GM21529 (cell line): Measurements from ENCODE around the gene FOXG1.

Experiments
- ATAC-seq: cut with Tn5 transposase; IDR thresholded peaks from one replicate; pipeline ENCODE4 v1.9.1; 2021; ENCODE audit not compliant: unreplicated experiment

FOXG1 gene

DNA sequence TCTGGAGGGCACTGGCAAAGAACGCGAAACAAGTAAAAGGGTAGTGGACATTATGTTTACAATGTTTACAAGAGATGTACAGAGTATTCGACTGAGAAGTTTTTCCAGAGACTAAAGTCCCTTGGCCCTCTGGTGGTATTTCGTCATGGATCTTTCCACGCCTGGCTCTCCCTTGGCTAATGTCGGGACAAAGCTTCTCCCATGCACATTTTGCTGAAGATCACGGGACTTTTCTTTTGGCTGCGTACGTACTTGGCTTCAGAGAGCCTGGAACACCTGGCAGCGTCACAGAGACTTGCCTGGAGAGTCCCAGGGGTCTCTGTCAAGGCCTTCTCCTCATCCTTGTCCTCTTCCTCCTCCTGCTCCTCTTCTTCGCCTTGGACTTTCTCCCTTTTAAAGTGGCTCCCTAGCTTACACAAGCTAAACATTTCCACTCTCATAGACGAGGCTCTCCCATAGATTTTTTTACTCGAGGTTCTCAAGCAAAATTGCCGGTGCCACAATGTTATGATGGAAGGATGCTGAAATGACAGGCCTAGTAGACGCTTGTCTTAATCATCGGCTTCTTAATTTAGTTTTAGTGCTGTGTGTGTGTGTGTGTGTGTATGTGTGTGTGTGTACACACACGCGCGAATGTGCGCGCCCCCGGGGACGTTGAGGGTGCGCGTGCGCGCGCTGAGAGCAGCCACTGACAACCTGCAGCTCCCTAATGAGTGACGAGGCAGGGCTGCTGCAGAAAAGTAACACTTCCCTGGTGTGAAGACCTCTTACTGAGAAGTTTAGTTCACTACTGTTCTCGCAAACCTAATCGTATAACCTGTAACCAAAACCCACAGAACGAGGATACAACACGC, 4.9 kb upstream of the FOXG1 start:
- ATAC-seq: no peak

DNA sequence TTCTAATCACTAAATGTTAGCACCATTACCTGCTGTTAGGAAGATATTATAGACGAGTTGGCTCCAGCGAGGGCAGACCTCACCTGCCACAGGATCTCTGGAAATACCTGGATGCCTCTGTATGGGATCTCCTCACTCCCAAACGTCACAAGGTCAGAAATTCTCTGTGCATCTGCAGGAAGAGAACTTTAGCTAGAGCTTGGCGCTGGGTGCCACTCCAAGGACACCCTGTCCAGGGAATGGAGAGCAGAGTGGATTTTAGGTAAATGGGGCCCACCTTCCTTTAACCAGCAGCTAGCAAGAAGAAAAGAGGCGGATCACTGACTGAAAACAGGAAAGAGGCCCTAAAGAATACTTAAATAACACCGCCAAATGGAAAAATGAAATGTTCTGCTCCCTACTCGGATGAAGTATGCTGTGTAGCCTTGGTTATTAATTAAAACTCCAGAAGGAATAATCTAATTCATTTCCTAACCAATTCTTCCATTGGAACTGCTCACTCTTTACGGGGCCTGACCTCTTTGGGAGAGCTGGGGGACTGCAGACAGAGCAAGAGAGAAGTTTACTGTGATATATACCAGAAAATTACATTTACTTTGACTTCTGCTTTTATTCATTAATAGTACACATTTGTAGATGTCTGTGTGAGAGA, 4.2 kb upstream of the FOXG1 start:
- no peak for ATAC-seq

DNA sequence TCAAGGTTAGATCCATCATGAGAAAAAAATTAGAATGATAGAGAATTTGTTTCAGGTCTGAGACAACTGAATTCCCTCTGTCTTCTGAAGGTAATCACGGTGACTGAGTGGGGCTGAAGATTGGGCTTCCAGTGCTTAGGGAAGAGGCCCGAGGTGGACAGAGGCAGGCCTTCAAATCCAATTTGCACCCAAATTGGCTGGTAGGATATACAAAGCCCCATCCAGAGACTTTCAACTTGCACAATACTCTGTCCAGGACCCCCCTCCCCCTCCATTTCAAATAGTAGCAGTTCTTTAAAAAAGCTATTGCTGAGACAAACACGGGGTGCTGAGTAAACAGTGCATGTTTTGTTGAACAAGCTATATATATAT, 3.6 kb upstream of the FOXG1 start:
- ATAC-seq: no peak

DNA sequence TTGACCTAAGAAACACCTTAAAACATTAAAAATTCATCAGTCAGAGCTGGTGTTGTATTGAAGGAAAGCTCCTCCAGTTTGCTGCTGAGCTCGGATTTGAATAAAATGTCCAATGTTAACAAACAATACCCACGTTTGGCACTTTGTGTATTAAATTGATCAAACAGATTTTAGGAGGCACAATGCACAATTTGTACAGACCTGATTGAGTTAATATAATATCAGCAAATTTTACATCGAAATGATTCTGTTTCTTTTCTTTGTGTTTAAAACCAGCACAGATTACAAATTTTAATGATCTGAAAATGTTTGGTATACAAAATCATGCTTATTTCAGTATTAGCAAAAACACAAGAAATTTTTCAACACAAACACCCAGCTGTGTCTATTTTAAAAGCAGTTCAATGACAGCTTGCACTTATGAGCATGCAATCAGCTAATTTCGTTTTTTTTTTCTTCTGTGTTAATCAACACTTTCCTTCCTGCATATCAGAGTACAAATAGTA, 2.8 kb upstream of the FOXG1 start:
- no peak for ATAC-seq

DNA sequence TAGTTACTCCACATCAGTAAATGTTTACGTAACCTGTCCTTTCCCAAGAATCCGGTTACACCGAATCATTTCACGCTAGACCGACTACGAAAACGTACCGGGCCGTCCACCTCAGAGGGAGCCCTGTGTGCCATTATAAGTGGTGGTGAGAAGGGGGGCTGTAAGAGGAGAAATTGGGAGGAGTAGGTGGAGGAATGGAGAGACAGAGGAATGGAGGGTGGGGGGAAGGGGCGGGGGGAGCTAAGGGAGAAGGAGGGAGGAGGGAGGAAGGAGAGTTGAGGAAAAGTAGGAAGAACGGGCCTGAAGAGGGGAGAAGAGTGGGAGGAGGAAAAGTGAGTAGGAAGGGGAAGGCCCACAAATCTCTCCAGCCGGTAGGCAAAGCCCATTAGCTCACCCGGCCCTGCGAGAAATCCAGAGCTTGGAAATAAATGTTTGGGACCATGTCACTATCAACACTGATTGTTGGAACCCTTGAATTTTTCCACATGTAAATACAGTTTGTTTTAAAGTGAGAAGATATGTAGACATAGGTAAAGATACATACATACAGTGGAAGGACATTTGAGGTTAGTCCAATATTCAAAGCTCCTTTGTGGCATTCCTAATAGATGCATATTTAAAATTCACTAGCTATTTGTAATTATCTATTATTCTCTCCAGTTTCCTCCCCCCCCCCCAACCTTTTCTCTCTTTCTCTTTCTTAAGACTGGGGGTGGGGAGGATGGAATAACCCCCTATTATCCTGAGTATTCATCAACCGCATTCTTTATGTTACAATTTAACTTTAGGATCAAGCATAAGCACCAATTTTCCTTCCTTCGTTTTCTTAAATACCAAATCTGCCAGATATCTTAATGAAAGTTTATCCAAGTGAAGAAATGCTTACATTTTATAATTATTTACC, 2.1 kb upstream of the FOXG1 start:
- ATAC-seq: no peak

DNA sequence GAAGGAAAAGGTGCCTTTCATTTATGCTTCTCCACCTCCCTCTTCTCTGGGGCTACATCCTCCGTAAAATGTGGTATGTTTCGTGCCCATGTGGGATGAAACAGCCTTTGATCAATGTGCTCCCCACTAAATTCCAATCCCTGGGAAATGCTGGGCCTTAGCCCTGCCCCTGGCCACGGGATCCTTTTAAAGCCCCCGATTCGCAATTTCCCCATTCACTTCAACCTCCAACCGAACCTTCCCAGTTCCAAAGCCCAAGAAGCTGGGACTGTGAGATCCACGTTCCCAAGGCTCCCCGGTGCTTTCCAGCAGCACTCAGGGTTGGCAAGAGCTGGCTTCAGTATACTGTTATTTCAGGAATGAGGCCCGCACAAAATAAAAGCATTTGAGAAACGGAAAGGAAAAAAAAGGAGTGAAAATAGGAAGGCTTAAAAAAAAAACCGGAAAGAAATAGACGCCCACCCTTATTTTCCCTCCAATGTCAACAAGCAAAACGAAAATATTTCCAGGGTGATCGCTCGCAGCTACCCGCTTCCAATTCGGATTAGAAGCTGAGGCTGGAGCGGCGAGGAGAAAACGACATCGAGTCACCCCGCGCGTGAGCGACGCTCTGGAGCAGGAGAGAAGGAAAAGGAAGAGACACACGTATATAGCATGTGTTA, 1.3 kb upstream of the FOXG1 start:
- no peak for ATAC-seq

DNA sequence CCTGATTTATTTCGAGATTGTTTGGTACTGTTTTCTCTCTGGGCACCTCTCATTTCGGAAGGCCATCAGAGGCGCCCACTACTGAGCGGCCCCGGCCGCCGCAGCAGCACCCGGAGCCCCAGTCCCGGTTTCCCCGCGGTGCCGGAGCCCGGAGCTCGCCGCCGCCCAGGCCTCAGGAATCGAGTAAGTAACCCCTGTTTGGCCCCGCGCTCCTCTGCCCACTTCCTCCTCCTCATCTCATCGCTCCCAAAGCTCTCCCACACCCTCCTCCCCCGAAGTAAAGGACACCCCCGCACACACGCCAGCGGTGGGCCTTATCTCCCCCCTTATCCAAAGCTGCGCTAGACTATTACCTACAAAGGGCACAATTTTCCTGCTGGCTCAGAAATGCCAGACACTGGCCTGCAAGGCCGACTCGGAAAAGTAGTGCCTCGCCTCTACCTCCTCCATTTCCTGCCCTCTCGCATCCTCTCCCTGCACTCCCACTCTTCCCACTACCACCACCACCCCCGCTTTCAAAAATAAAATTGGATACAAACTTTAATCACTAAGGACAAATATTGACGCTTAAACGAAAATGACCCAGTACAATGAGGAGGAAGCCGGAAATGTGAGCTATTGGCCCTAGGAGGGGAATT, 637 bp upstream of the FOXG1 start:
- ATAC-seq: no peak

DNA sequence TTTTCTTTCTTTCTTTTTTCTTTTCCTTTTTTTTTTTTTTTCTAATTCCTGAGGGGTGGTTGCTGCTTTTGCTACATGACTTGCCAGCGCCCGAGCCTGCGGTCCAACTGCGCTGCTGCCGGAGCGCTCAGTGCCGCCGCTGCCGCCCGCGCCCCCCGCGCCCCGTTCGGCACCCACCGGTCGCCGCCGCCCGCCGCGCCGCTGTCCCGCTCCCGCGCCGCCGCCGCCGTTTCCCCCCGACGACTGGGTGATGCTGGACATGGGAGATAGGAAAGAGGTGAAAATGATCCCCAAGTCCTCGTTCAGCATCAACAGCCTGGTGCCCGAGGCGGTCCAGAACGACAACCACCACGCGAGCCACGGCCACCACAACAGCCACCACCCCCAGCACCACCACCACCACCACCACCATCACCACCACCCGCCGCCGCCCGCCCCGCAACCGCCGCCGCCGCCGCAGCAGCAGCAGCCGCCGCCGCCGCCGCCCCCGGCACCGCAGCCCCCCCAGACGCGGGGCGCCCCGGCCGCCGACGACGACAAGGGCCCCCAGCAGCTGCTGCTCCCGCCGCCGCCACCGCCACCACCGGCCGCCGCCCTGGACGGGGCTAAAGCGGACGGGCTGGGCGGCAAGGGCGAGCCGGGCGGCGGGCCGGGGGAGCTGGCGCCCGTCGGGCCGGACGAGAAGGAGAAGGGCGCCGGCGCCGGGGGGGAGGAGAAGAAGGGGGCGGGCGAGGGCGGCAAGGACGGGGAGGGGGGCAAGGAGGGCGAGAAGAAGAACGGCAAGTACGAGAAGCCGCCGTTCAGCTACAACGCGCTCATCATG, 654 bp downstream of the FOXG1 start:
- no peak for ATAC-seq

DNA sequence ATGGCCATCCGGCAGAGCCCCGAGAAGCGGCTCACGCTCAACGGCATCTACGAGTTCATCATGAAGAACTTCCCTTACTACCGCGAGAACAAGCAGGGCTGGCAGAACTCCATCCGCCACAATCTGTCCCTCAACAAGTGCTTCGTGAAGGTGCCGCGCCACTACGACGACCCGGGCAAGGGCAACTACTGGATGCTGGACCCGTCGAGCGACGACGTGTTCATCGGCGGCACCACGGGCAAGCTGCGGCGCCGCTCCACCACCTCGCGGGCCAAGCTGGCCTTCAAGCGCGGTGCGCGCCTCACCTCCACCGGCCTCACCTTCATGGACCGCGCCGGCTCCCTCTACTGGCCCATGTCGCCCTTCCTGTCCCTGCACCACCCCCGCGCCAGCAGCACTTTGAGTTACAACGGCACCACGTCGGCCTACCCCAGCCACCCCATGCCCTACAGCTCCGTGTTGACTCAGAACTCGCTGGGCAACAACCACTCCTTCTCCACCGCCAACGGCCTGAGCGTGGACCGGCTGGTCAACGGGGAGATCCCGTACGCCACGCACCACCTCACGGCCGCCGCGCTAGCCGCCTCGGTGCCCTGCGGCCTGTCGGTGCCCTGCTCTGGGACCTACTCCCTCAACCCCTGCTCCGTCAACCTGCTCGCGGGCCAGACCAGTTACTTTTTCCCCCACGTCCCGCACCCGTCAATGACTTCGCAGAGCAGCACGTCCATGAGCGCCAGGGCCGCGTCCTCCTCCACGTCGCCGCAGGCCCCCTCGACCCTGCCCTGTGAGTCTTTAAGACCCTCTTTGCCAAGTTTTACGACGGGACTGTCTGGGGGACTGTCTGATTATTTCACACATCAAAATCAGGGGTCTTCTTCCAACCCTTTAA, 1.5 kb downstream of the FOXG1 start:
- no peak for ATAC-seq

DNA sequence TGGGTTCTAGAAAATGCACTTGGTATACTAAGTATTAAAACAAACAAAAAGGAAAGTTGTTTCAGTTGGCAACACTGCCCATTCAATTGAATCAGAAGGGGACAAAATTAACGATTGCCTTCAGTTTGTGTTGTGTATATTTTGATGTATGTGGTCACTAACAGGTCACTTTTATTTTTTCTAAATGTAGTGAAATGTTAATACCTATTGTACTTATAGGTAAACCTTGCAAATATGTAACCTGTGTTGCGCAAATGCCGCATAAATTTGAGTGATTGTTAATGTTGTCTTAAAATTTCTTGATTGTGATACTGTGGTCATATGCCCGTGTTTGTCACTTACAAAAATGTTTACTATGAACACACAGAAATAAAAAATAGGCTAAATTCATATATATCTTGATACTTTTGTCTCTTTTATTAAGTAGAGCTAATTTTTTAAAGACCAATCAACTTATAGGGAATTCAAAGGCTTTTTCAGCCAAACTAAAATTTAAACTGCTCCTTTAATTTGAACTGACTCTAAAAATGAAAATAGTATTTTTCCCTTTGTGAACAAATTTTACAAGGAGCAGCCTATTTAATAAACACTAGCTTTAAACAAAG, 2.8 kb downstream of the FOXG1 start:
- ATAC-seq: no peak

DNA sequence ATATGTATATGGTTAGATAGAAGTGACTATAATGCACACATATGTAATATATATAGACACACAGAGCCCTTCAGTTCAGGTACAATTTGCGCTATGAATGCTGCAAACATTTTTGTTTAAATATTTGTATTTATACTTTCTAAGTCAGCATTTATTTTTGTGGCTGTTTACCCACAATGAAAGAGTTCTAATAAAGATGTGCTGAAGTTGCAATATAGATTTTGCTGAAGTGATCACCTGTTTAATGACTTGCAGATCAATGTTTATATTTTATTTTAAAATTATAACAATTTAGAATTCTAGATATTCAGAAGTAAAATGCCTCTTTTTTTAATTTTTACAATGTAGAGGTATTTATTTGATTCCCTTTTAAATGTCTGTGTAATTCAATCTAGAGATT, 3.5 kb downstream of the FOXG1 start:
- ATAC-seq: no peak

DNA sequence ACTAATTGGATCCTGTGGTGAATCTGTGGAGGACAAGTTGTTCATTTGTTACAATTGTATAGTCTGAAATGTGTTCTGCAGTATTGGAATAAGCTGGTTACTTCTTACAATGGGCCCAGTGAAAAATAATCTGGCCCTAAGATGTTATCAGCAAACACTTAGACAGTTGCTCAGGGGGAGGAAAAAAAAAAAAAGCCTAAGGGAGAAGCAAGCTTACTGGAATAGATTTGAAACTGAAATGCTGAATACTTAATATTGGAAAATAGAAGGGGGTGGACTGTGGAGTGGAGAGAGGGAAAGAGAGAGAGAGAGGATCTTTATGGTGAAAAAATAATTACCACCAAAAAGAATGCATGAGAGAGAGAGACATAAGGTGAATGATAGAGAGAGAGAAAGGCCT, 4.0 kb downstream of the FOXG1 start:
- ATAC-seq: no peak

DNA sequence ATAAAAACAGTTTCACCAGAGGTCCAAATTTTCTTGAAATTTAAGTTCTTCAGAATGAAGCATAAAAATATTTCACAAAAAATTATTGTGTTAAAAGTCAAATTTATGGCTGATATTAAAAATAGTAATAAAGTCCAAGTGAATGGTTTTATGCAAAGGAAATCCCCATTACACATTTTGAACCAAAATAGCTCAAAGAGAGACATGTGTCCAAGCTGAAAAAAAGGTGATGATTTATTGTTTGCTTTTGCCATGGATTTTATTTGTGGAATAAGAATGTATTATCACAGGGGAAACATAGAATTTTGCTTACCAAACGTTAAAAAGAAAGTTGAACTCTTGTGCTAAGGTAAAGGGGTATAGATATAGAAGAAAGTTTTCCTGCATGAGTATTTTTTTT, 4.6 kb downstream of the FOXG1 start:
- no peak for ATAC-seq

DNA sequence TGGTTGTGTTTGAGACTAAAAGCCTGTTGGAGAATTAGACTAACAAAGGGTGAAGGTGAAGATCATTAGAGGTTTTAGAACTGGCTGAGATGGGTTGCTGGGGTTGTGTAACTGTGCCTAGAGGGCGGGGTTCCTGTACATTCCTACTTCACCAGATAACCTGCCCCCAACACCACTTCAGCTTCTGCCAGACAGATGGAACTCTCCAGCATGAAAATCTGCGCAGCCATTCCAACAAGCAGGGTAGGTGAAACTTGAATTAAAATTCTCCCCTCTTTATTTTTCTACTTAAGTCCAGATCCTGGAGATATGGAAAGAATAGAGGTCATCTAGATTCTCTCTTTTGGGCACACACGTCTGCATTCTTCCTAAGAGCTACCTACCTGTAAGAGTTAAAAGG, 6.0 kb downstream of the FOXG1 start:
- no peak for ATAC-seq

DNA sequence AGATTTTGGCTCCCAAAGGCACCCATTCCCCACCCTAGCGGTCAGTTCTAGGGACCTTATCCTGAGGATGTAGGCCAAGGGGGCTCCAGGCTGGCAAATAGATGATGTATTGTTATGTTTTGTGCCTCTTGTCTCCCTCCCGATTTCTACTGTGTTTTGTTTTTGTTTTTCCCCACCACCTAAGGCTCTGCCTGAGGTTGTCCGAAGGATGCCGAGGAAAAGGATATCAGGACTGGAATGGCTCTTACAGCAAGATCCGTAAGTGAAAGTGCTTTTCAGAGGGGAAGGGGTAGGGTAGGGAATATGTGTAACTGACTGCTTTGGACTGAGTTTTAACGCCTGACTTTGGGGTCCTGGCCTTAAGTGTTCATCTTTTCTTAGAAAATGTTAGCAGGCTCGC, 6.6 kb downstream of the FOXG1 start:
- no peak for ATAC-seq

DNA sequence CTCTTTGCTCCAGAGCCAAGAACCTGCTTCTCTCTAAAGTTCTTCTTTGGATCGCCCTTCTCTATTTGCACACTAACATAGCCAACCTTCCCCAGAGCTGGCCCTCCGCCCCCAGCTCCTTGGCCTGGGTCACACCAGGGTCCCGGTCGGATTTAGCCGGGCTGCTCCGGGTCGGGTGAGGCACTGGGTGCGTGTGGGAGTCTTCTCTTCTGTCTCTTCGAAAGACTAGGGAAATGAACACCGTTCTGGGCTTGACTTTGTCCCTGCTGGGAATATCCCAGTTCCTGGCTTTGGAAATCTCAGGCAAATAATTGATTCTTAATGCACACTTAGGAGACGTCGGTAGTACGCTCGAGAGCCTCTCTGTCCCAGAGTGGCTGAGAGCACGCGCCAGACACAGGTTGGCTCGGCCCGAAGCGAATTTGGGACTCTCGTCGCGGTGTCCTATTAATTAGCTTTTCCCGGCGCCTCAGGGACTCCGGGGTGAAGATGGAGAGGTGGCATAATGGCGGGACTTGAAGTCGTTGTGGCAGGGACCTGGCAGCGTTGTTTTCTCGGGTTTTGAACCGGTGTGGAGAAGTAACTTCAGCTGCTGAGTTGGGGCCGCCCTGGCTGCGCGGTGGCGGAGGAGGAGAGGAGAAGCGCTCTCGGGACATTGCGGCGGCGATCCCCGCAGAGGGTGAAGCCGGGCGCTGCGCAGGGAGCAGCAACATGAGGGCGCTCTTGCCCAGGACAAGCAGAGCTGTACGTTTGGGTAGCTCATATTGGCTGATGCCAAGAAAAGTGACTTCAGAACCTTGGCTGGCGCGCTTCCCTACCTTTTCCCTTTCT, 7.5 kb downstream of the FOXG1 start:
- ATAC-seq: no peak
